ENCODE results near the gene ST3GAL2.

GRCh38 chr16:70437582-70438557, 1.0 kb downstream of the ST3GAL2 start:
- TF ChIP-seq SP1 (IDR thresholded peaks at IDR 0.05) (no peak), TARDBP (IDR thresholded peaks at IDR 0.05) (no peak), CTBP1 (IDR thresholded peaks at IDR 0.05; ENCODE audit: borderline replicate concordance) (no peak), NFRKB (IDR thresholded peaks at IDR 0.05) (no peak), LEF1 (IDR thresholded peaks at IDR 0.05; ENCODE audit: borderline replicate concordance) (no peak), ARNT (IDR thresholded peaks at IDR 0.05) (no peak)
